ENCODE data around the gene SPATA7.
"Not testable (repeated sequence)": the region's sequence is repeated elsewhere in the genome, so short reads cannot be mapped to it uniquely, and the experiment has no call there.

SPATA7 gene

DNA sequence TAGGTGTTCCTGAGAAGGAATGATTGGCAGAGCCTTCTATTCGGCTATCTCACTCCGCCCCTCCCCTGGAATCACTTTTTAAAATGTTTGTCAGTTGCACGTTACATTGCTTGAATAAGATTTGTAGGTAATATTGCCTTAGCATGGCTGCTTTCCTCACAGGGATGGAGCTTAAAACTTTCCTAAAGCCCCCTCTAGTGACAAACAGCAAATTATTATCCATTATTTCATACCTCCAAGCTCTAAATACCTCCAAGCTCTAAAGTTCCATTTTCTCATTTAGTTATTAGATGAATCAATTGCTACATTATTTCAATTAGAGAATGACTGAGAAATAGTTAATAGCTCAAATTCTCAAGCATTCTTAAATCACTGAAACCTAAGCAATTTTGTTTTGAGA is 5.1 kb upstream of the SPATA7 start:
- DNase-seq, result peak in 1 of 2 experiments; percentile 2
- no peak for TF ChIP-seq POLR2A (IDR thresholded peaks at IDR 0.05; ENCODE audit: low read length)
- no peak for TF ChIP-seq GATA1 (IDR thresholded peaks at IDR 0.05; ENCODE audit: low read depth, low read length)

DNA sequence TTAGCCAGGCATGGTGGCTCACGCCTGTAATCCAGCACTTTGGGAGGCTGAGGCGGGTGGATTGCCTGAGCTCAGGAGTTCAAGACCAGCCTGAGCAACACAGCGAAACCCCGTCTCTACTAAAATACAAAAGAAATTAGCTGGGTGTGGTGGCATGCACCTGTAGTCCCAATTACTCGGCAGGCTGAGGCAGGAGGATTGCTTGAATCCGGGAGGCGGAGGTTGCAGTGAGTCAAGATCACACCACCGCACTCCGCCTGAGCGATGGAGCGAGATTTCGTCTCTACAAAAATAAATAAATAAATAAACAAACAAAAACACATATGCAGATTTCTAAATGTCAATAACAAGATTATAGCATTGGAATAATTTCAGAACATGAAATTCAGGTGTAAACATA is 3.8 kb upstream of the SPATA7 start:
- not testable (repeated sequence) for DNase-seq

DNA sequence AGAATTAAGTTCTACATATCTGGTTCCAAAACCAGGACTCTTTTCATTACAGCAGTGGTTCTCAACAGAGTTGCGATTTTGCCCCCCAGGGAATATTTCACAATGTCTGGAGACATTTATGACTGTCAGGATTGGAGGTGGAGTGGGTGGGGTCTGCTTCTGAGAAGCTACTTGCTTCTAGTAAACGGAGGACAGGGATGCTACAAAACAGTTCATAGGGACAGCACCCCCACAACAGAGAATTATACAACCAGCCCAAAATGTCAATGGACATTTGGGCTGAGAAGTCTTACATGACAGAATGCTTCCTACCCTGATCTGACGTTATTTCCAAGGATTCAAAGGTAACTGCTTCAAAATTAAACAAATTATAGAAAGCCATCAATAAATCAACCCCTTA is 739 bp upstream of the SPATA7 start:
- TF ChIP-seq GATA1 (IDR thresholded peaks at IDR 0.05; ENCODE audit: low read depth, low read length) (no peak), POLR2A (IDR thresholded peaks at IDR 0.05; ENCODE audit: low read length) (no peak)
- DNase-seq, result peak; percentile 14 to 33

DNA sequence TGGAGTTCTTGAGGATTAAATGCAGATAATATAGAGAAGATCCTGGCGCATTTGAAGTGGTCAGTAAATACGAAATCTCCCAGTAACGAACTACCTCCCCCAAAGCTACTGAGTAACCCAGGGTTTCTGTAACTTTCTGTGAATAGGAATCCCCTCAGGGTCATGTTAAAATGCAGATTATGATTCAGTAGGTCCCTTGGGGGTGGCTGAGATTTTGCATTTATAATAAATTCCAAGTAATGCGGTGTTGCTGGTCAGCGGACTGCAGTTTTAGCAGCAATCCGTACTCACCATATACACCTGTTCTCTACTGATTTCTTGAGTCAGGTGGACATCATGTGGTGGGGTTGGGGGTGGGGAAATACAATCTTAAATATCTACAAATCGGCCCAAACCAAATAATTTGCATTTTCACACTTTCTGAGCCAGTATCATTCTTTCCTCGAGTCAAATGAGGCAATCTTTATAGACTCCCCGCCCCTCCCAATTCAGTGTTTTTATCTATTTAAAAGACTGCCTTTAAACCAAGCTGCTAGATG is 868 bp downstream of the SPATA7 start:
- TF ChIP-seq POLR2A (IDR thresholded peaks at IDR 0.05; ENCODE audit: low read length) (no peak), GATA1 (IDR thresholded peaks at IDR 0.05; ENCODE audit: low read depth, low read length) (no peak)
- peak; percentile 5 to 13 for DNase-seq

DNA sequence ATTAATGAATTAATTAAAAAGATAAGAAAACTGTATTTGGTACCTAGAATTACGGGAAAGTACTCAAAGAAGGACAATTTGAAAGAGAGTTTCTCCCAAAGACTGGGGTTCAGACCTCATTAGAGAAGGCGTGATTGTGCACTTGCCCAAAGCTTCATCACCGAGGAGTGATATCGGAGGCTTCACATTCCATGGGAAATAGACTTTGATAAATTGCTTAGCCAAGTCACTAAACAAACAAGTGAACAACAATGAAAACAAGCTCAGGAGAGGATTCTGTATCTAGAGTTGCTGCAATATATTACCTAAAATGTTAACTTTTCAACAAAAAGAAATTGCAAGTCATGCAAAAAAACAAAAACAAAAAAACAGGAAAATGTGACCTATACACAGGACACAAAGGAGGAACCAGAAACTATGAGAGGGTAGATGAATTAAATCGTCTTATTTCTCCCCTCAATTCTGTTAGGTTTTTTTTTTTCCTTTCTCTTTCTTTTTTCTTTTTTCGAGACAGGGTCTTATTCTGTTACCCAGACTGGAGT is 3.4 kb downstream of the SPATA7 start:
- DNase-seq, result no peak
- TF ChIP-seq POLR2A (IDR thresholded peaks at IDR 0.05; ENCODE audit: low read length) (no peak), GATA1 (IDR thresholded peaks at IDR 0.05; ENCODE audit: low read depth, low read length) (no peak)

DNA sequence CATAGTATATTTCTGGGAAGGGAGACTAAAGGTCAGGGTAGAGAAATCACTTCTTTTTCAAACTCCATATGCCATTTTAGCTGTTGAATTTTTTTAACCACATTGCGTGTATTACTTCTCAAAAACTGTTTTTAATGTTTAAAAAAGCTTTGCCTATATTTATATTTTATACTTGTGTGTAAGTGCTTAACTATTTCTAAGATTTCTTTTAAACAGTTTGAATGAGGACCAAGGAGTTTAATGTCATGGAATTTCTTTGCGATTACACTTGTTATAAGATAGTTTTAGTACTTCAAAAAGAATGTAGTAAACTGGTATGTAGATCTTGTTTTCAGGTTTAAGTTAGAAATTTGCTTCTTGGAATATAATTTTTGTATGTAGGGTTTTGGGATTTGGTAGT is 7.2 kb downstream of the SPATA7 start:
- TF ChIP-seq POLR2A (IDR thresholded peaks at IDR 0.05; ENCODE audit: low read length), result no peak
- TF ChIP-seq GATA1 (IDR thresholded peaks at IDR 0.05; ENCODE audit: low read depth, low read length), result no peak
- DNase-seq, result no peak

DNA sequence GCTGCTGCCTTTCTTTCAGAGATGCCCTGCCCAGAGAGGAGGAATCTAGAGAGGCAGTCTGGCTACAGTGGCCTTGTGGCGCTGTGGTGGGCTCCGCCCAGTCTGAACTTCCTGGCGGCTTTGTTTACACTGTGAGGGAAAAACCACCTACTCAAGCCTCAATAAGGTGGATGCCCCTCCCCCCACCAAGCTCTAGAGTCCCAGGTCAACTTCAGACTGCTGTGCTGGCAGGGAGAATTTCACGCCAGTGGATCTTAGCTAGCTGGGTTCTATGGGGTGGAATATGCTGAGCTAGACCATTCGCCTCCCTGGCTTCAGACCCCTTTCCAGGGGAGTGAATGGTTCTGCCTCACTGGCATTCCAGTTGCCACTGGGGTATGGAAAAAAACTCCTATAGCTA is 25.6 kb downstream of the SPATA7 start:
- DNase-seq, result no peak

DNA sequence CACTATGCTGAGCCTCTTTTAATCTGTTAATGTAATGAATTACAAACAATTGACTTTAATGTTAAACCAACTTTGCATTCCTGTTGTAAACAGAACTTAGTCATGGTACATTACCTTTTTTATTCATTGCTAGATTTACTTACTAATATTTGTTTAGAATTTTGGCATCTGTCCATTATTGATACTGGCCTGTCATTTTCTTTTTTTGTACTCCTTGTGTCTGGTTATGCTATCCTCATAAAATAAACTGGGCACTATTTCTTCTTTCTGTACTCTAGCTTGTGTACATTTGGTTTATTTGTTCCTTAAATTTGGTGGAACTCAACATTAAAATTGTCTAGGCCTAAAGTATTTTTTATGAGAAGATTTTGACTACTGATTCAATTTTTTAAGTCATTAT is 32.1 kb downstream of the SPATA7 start:
- no peak for TF ChIP-seq POLR2A (IDR thresholded peaks at IDR 0.05; ENCODE audit: low read length)
- TF ChIP-seq GATA1 (IDR thresholded peaks at IDR 0.05; ENCODE audit: low read depth, low read length), result no peak
- DNase-seq, result no peak

More for the DNA sequence above, 25.6 kb downstream of the SPATA7 start:
- TF ChIP-seq POLR2A (IDR thresholded peaks at IDR 0.05; ENCODE audit: low read length), result no peak
- TF ChIP-seq GATA1 (IDR thresholded peaks at IDR 0.05; ENCODE audit: low read depth, low read length), result no peak

DNA sequence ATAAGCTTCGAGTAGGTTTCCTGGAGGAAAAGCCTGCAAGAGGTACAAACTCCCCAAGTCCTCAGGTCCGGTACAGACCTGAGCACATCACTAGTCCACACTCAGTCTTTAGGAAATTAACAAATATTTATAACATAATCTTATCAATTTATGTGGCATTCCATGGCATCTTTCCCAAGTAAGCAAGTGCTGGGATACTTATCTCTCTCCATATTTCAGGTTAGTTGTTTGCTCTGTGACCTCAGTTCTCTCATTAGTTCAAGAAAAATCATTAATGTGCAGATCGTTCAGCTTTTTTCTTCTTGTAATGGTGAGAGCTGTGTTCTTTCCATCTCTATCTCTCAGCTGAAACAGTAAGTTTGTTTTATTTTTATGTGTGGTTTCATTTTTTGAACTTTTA is 34.7 kb downstream of the SPATA7 start:
- no peak for DNase-seq
- TF ChIP-seq POLR2A (IDR thresholded peaks at IDR 0.05; ENCODE audit: low read length), result no peak
- no peak for TF ChIP-seq GATA1 (IDR thresholded peaks at IDR 0.05; ENCODE audit: low read depth, low read length)

DNA sequence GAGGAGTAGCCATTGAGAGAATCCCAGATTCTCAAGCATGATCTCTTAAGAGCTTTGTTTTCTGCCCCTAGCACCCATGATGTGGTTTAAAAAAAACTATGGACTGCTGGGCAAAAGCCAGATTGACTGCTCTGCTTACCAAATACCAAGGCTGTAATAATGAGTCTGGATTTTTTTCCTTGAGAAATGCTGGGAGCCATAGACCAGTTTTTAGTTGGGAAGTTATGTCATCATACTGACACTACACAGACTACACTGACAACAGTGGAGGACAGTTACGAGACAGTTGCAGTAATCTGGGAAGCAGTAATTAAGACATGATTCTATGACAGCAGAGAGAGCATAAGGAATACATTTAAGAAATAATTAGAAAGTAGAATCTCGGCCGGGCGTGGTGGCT is 35.8 kb downstream of the SPATA7 start:
- TF ChIP-seq POLR2A (IDR thresholded peaks at IDR 0.05; ENCODE audit: low read length) (no peak), GATA1 (IDR thresholded peaks at IDR 0.05; ENCODE audit: low read depth, low read length) (no peak)
- no peak for DNase-seq

DNA sequence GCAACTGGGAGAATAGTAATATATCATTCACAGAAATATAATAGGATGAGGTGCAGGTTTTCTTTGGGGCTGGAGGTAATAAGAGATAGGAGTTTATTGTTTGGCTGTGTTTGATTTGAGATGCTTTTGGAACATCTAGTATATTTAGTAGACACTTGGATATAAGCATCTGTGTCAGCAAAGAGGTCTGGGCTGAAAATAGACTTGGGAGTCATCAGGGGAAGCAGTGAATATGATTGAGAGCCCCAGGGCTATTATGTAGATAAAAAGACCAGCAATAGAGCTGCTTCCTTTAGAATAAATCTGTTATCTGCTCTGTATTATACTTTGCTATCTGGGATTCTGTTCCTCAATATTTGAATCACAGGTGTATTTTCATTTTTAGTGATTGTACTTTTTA is 36.6 kb downstream of the SPATA7 start:
- TF ChIP-seq GATA1 (IDR thresholded peaks at IDR 0.05; ENCODE audit: low read depth, low read length), result no peak
- TF ChIP-seq POLR2A (IDR thresholded peaks at IDR 0.05; ENCODE audit: low read length), result no peak
- DNase-seq, result no peak

DNA sequence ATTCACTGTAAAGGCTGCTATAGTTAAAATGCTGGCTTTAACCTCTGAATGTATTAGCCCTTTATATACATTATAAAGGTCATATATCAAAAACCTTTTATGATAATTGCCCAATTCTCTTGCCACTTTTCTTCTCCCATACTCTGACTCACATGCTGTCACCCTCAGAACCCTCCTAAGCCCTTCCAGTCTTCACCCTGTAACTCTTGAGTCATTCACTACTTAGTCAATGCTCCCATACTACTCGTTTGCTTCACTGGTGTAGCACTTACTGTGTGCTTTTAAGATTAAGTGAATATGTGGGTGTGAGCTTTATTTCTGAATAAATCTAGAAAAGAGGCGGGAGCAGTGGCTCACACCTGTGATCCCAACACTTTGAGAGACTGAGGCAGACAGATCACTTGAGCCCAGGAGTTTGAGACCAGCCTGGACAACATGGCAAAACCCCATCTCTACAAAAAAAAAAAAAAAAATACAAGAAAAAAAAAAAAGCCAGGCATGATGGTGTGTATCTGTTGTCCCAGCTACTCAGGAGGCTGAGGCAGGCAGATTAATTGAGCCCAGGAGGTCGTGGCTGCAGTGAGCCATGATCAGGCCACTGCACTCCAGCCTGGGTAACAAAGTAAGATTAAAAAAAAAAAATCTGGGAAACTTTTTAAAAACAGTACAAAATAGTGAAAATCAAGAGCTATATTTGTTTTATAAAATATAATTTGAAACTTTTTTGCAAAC is 37.6 kb downstream of the SPATA7 start:
- no peak for DNase-seq
- TF ChIP-seq POLR2A (IDR thresholded peaks at IDR 0.05; ENCODE audit: low read length) (no peak), GATA1 (IDR thresholded peaks at IDR 0.05; ENCODE audit: low read depth, low read length) (no peak)

DNA sequence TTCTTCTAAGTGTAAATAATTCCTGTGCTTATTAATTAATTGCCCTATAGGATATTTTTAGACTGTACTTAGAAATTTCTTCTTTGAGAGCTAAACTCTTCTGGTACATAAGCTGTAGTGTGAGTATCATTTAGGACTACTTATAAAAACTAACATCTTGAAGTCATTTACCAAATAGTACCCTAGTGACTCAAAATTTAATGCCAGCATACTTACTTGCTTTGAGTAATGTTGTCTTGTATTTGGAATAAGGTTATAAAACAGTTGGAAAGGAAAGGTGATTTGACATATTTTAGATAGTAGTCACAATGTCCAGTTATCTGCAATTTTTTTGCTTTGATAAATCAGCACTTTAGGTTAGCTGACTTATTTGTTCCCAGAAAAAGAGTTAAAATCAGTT is 39.1 kb downstream of the SPATA7 start:
- TF ChIP-seq POLR2A (IDR thresholded peaks at IDR 0.05; ENCODE audit: low read length) (no peak), GATA1 (IDR thresholded peaks at IDR 0.05; ENCODE audit: low read depth, low read length) (no peak)
- no peak for DNase-seq

DNA sequence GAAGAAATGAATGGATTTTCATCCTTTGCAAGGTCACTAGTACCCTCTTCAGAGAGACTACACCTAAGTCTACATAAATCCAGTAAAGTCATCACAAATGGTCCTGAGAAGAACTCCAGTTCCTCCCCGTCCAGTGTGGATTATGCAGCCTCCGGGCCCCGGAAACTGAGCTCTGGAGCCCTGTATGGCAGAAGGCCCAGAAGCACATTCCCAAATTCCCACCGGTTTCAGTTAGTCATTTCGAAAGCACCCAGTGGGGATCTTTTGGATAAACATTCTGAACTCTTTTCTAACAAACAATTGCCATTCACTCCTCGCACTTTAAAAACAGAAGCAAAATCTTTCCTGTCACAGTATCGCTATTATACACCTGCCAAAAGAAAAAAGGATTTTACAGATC is 40.8 kb downstream of the SPATA7 start:
- no peak for TF ChIP-seq POLR2A (IDR thresholded peaks at IDR 0.05; ENCODE audit: low read length)
- TF ChIP-seq GATA1 (IDR thresholded peaks at IDR 0.05; ENCODE audit: low read depth, low read length), result no peak
- no peak for DNase-seq

DNA sequence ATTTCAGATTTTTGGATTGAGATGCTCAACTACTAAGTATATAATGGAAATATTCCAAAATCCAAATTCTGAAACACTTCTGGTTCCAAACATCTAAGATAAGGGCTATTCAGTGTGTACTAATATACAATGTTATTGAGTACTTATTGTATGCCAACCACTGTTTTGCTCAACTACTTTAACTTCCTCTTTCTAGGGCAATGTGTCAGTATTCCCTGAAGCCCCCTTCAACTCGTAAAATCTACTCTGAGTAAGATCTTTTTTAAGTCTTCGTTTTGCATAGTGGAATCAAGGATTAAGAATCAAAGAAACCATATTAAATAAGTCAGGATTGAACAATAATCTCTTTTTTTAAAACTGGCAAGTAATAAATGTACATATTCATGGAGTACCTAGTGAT is 45.5 kb downstream of the SPATA7 start:
- no peak for DNase-seq
- TF ChIP-seq GATA1 (IDR thresholded peaks at IDR 0.05; ENCODE audit: low read depth, low read length), result no peak
- TF ChIP-seq POLR2A (IDR thresholded peaks at IDR 0.05; ENCODE audit: low read length), result no peak

Data from erythroblast (primary cell).